CD4-positive, alpha-beta T cell treated with Interleukin-2 at 100 ng/mL for 4 hours (primary cell): ENCODE results near the gene AUH.

Source experiments
- DNase-seq: peaks from one replicate; pipeline ENCODE4 v3.0.0-alpha.2; 2020; ENCODE audit warnings: low spot score

AUH gene

GRCh38 chr9:91295357-91295756, 66.4 kb downstream of the AUH start:
- DNase-seq, result no peak

DNA sequence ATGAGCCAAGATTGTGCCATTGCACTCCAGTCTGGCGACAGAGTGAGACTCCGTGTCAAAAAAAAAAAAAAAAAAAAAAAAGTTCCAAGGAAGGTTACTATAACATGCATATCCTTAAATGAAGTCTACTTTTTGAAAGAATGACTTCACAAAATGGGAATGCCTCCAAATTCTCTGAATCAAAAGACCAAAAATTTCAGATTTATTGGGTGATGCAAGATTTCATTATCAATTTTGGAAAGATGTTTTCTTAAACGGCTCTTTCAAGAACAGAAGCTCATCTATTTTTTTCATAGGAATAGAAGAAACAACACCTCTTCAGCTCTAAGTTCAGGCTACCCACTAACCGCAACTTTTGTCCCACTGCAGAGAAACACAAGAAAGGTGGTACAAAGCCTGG, 69.9 kb downstream of the AUH start:
- DNase-seq, result no peak

GRCh38 chr9:91289244-91289643, 72.5 kb downstream of the AUH start:
- DNase-seq, result no peak

- DNase-seq, result no peak
Observed at GRCh38 chr9:91285729-91286353, 75.9 kb downstream of the AUH start.

GRCh38 chr9:91282292-91282691, 79.4 kb downstream of the AUH start:
- no peak for DNase-seq

GRCh38 chr9:91279296-91280204, 82.2 kb downstream of the AUH start:
- no peak for DNase-seq

DNA sequence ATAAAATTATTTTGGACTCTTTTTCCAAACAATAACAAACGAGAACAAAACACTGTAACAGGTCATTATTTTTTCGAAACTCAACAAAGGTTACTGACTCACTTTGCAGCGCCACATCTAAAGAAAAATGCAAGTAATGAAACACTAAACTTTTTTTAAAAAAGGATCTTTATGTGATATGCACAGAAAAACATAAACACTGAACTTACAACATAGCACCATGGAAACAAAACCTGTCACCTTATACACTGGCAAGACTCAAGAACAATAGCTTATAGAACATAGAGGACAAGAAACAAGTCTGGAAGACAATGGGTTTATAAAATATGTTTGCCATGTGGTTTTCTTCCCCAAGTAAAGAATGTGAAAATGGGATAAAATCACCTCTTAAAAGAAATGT, 85.2 kb downstream of the AUH start:
- no peak for DNase-seq

GRCh38 chr9:91275655-91276054, 86.1 kb downstream of the AUH start:
- DNase-seq, result no peak

- no peak for DNase-seq
Observed at GRCh38 chr9:91274949-91275492, 86.7 kb downstream of the AUH start.

DNA sequence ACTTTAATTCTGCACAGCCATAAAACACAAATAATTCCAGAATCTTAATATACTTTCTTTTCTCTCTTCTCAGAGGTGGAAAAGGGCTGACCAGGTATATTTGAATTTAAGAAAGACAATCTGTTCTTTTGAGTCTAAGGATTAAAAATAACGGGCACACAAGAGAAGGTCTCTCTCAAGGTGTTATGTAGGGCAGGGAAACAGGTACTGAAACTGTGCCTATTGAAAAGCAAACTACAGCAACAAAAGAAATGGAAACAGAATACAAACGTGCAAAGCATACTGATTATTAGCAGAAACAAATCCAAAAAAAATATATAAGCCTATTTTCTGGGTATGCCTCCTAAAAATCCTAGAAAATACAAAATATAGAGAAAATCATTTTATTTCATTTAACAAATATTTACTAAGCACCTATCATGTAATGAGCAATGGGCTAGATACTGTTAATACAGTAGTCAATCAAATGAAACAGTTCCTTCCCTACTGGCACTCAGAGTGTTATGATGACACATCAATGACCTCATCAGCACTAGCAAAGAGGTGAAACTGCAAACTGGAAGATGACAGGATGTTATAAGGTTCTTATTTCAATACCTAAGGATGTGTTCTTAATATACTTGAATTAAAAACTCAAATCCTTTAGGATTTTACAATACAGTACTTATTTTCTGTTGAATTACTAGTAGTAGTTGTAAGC, 87.7 kb downstream of the AUH start:
- DNase-seq, result peak; percentile 29

- DNase-seq, result no peak
Observed at GRCh38 chr9:91271156-91271555, 90.6 kb downstream of the AUH start.

DNA sequence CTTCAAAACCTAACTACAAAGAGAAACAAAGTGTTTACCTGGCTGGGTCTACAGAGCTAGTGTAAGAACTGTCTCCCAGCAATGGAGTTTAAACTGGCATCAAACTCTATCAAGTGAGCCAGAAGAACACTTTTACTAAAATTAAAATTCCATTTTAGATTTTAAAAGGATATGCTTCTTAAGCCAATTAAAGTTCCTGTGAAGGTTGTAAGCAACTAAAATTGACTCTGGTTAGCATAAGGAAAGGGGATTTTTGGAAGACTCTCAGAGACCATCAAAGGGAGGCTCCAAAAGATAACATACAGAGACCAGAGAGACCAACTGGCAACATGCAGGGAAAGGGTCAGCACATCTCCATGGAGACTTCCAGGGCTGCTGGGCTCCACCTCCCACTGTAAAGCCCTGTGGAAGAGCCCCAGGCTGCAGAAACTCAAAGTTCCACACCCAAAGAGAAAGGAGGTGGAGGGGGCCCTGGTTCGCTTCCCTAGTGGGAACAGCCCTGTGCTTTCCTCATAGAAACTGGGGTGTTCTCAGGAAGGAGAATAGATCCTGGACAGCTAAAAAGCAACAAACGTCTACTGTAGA, 91.7 kb downstream of the AUH start:
- DNase-seq, result no peak

GRCh38 chr9:91266448-91266847, 95.3 kb downstream of the AUH start:
- DNase-seq, result no peak

- DNase-seq, result no peak
Observed at GRCh38 chr9:91265514-91265913, 96.2 kb downstream of the AUH start.

DNA sequence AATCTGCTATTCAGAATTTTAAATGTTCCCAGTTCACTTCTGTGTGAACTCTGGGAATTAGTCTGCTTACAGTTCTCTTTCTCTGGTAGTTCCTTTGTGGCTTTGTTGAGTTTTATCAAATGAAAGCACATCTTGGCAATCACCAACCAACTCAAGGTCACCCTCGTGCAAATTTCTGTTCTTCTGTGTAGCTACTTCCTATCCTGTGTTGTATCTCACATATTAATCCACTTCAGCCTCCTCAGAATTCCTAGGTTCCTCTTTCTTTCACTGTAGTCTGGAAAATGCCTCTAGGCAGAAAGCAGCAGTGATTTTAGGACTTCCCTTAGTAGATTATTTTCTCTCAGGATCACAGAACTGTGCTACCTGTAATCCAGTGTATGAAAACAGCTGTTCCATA, 100.3 kb downstream of the AUH start:
- no peak for DNase-seq

- no peak for DNase-seq
Observed at GRCh38 chr9:91259162-91259561, 102.6 kb downstream of the AUH start.

GRCh38 chr9:91258451-91258850, 103.3 kb downstream of the AUH start:
- no peak for DNase-seq

DNA sequence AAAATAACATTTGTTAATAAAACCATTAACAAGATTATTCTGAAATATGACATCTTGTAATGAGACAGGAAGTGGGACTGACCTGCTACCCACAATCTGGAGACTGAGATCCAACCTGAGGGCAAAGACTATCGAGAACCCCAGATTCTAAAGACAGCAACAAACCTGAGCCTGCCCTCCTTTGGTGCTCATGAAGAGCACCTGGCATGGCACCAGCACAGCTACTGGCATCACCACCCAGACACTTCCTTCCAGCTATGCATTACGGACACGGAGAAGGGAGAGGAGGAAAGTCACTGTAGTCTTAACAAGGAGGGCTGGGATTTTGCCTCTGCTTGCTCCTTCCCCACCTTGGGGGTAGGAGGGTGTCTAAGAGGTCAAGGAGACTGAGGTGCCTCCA, 105.5 kb downstream of the AUH start:
- DNase-seq, result no peak

GRCh38 chr9:91255327-91255726, 106.4 kb downstream of the AUH start:
- no peak for DNase-seq

GRCh38 chr9:91253488-91253887, 108.2 kb downstream of the AUH start:
- peak; percentile 31 for DNase-seq

DNA sequence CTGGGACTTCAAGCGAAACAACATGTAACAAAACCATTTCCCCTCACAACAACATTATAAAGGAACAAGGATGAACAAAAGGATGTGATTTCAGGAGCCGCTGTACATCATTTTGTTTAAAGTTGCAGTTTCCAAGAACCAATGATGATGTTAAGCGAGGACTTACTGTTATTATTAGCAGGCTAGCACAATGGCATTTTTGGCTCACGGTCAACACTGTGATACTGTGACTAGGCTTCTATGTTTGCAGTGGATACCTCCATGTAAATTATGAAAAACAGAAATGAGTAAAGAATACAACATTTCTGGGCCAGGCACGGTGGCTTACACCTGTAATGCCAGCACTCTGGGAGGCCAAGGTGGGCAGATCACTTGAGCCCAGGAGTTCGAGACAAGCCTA, 113.0 kb downstream of the AUH start:
- DNase-seq, result no peak

GRCh38 chr9:91247278-91247677, 114.4 kb downstream of the AUH start:
- DNase-seq, result no peak
